Liver (tissue), 3 donors: Measurements from ENCODE around the gene ABTB2.
A peak's percentile ranks its signal among the peaks of the same experiment; 100 is the strongest.

Experiments
- EGR1 ChIP-seq, 2 donors: IDR thresholded peaks; 2 replicates each; pipeline ENCODE4 v1.6.1; 2016 to 2018; ENCODE audit warnings: antibody characterized with exemption in 2 of 2, low read depth in 2 of 2
- GABPA ChIP-seq, 2 donors: IDR thresholded peaks in 1 of 2; conservative IDR thresholded peaks in 1 of 2; 2 replicates each; pipeline ENCODE4 v1.6.1; 2016; ENCODE audit warnings: antibody characterized with exemption in 2 of 2, mild to moderate bottlenecking in 1 of 2, moderate library complexity in 1 of 2
- MAX ChIP-seq: IDR thresholded peaks from 2 replicates; pipeline ENCODE4 v1.6.1; 2016; ENCODE audit warnings: antibody characterized with exemption
- REST ChIP-seq: IDR thresholded peaks from 2 replicates; pipeline ENCODE4 v1.6.1; 2016; ENCODE audit warnings: antibody characterized with exemption, mild to moderate bottlenecking
- SP1 ChIP-seq: IDR thresholded peaks from 2 replicates; pipeline ENCODE4 v1.6.1; 2018; ENCODE audit warnings: antibody characterized with exemption, mild to moderate bottlenecking
- TAF1 ChIP-seq: conservative IDR thresholded peaks from 2 replicates; pipeline ENCODE4 v1.6.1; 2016; ENCODE audit warnings: antibody characterized with exemption, mild to moderate bottlenecking
- YY1 ChIP-seq: IDR thresholded peaks from 2 replicates; pipeline ENCODE4 v1.6.1; 2016; ENCODE audit warnings: antibody characterized with exemption, mild to moderate bottlenecking
- TF ChIP-seq, protein P1 (sequence below): fragments of 150-350 bp; IDR thresholded peaks from 2 replicates; pipeline ENCODE4 v1.5.1; 2017; ENCODE audit warnings: improper control_type of control experiment, low read depth, low read length; ENCODE audit not compliant: missing input control
- TF ChIP-seq, protein P2 (sequence below): IDR thresholded peaks from 2 replicates; pipeline ENCODE4 v1.6.1; 2016; ENCODE audit warnings: antibody characterized with exemption
- TF ChIP-seq, protein P3 (sequence below): IDR thresholded peaks from 2 replicates; pipeline ENCODE4 v1.6.1; 2016; ENCODE audit warnings: antibody characterized with exemption
- donor health status: healthy.
- donor health status: healthy.

GRCh38 chr11:34317036-34317360 lies 40.8 kb downstream of the ABTB2 start:
- TF ChIP-seq, protein P1, sequence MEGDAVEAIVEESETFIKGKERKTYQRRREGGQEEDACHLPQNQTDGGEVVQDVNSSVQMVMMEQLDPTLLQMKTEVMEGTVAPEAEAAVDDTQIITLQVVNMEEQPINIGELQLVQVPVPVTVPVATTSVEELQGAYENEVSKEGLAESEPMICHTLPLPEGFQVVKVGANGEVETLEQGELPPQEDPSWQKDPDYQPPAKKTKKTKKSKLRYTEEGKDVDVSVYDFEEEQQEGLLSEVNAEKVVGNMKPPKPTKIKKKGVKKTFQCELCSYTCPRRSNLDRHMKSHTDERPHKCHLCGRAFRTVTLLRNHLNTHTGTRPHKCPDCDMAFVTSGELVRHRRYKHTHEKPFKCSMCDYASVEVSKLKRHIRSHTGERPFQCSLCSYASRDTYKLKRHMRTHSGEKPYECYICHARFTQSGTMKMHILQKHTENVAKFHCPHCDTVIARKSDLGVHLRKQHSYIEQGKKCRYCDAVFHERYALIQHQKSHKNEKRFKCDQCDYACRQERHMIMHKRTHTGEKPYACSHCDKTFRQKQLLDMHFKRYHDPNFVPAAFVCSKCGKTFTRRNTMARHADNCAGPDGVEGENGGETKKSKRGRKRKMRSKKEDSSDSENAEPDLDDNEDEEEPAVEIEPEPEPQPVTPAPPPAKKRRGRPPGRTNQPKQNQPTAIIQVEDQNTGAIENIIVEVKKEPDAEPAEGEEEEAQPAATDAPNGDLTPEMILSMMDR: no peak
- TF ChIP-seq REST (peak; percentile 79), SP1 (peak; percentile 97), GABPA (IDR thresholded peaks at IDR 0.05 in 1 of 2, conservative IDR thresholded peaks at IDR 0.05 in 1 of 2) (no peak), MAX (peak; percentile 85), TAF1 (peak; percentile 56), YY1 (peak; percentile 81), EGR1 (IDR thresholded peaks at IDR 0.05; ENCODE audit: low read depth in 2 of 2) (peak in 1 of 2 donors; percentile 61)
- TF ChIP-seq, protein P2, sequence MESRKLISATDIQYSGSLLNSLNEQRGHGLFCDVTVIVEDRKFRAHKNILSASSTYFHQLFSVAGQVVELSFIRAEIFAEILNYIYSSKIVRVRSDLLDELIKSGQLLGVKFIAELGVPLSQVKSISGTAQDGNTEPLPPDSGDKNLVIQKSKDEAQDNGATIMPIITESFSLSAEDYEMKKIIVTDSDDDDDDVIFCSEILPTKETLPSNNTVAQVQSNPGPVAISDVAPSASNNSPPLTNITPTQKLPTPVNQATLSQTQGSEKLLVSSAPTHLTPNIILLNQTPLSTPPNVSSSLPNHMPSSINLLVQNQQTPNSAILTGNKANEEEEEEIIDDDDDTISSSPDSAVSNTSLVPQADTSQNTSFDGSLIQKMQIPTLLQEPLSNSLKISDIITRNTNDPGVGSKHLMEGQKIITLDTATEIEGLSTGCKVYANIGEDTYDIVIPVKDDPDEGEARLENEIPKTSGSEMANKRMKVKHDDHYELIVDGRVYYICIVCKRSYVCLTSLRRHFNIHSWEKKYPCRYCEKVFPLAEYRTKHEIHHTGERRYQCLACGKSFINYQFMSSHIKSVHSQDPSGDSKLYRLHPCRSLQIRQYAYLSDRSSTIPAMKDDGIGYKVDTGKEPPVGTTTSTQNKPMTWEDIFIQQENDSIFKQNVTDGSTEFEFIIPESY: peak; percentile 82
- TF ChIP-seq, protein P3, sequence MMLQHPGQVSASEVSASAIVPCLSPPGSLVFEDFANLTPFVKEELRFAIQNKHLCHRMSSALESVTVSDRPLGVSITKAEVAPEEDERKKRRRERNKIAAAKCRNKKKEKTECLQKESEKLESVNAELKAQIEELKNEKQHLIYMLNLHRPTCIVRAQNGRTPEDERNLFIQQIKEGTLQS: peak; percentile 46
